Astrocyte of the cerebellum (primary cell): ENCODE measurements around the gene MEF2A.

Experiments
- DNase-seq: peaks from one replicate; pipeline ENCODE4 v3.0.0-alpha.2; 2011; ENCODE audit warnings: low read depth
- H3K4me3 ChIP-seq: 2 replicates; pipeline ENCODE4 v1.5.1; 2011; ENCODE audit warnings: mild to moderate bottlenecking, low read depth, low read length, moderate library complexity
- CTCF ChIP-seq: IDR thresholded peaks from 2 replicates; pipeline ENCODE4 v1.5.1; 2012; ENCODE audit warnings: low read length, low read depth, moderate library complexity, mild to moderate bottlenecking; ENCODE audit errors: missing control alignments
- in situ Hi-C: cut with HindIII; loops from 2 replicates; pipeline ENCODE4 v1.10.0; 2017; ENCODE audit warnings: low sequenced_read_pairs

Gene MEF2A

GRCh38 chr15:99717161-99718009 is 151.6 kb downstream of the MEF2A start:
- in situ Hi-C loops = loop anchor here (25.0 kb wide), 1 partner anchor 430 kb away; no protein-coding TSS in a partner anchor
- no peak for DNase-seq
- no peak overlapping the region for H3K4me3 ChIP-seq
- TF ChIP-seq CTCF = no peak

- no peak for DNase-seq
- H3K4me3 ChIP-seq = no peak overlapping the region
- TF ChIP-seq CTCF = no peak
- in situ Hi-C loops = loop anchor here (25.0 kb wide), 1 partner anchor 431 kb away; no protein-coding TSS in a partner anchor
These were observed 152.6 kb downstream of the MEF2A start for GRCh38 chr15:99718421-99718820.

GRCh38 chr15:99719096-99719541 is 153.3 kb downstream of the MEF2A start:
- in situ Hi-C loops = loop anchor here (25.0 kb wide), 1 partner anchor 432 kb away; no protein-coding TSS in a partner anchor
- DNase-seq = peak; percentile 90
- H3K4me3 ChIP-seq = no peak overlapping the region
- no peak for TF ChIP-seq CTCF

- in situ Hi-C loops = loop anchor here (25.0 kb wide), 1 partner anchor 433 kb away; no protein-coding TSS in a partner anchor
- H3K4me3 ChIP-seq = no peak overlapping the region
- no peak for DNase-seq
- no peak for TF ChIP-seq CTCF
These were observed 154.7 kb downstream of the MEF2A start for GRCh38 chr15:99720533-99720932.

- no peak overlapping the region for H3K4me3 ChIP-seq
- no peak for DNase-seq
- no peak for TF ChIP-seq CTCF
- in situ Hi-C loops = loop anchor here (25.0 kb wide), 1 partner anchor 434 kb away; no protein-coding TSS in a partner anchor
These were observed 155.5 kb downstream of the MEF2A start for GRCh38 chr15:99721104-99721778.

- no peak for TF ChIP-seq CTCF
- DNase-seq = no peak
- in situ Hi-C loops = loop anchor here (25.0 kb wide), 1 partner anchor 435 kb away; no protein-coding TSS in a partner anchor
These were observed 156.1 kb downstream of the MEF2A start for GRCh38 chr15:99721896-99722295.

More at GRCh38 chr15:99721896-99722295, 156.1 kb downstream of the MEF2A start:
- H3K4me3 ChIP-seq = no peak overlapping the region
